Measurements from ENCODE around the gene MOB3A. TPM values are rescaled to one million over a fixed set of nuclear protein-coding genes. Genes with fewer than 3 reads are reported as not detected.
A peak's percentile ranks its signal among the peaks of the same experiment; 100 is the strongest.

Gene MOB3A
- total and polyA plus RNA-seq, 4 experiments from 2014 or later, result 29.6 to 135 (median 122) TPM

GRCh38 chr19:2041433-2041682 lies 54.8 kb downstream of the MOB3A start:
- H3K4me3 Mint-ChIP-seq, result peak overlapping the region in 4 of 8 donors; percentile 28 to 74 (median 38)
- peaks cover 0 to 41% of the 10 kb centered on the region in 2 donors for H3K36me3 Mint-ChIP-seq
- intact Hi-C loops (cut with micrococcal nuclease), result loop anchor here (5.0 kb wide), 1 partner anchor 111 kb away; the partner anchor contains the start of gene AP3D1
- ChIA-PET POLR2A (ENCODE audit: partially characterized antibody) (interaction anchor here (0.7 to 8.4 kb wide), 11 partner anchors 9 to 54 kb away, joined by 3 to 124 read pairs (median 6); partner anchors contain the start of genes MKNK2 and MOB3A), CTCF (ENCODE audit: partially characterized antibody) (interaction anchor here (1.6 to 2.0 kb wide), 2 partner anchors 21 to 42 kb away, joined by 3 to 8 read pairs; no protein-coding TSS in a partner anchor)
- Histone ChIP-seq H3K27me3 (ENCODE audit: insufficient read depth, low read length) (no peaks in the 10 kb centered on the region), H3K27ac (ENCODE audit: low read depth, low read length) (peak overlapping the region; percentile 88), H3K36me3 (ENCODE audit: insufficient read depth, low read length) (peaks cover 51% of the 10 kb centered on the region), H3K4me1 (ENCODE audit: insufficient read depth, low read length) (peaks cover 56% of the 10 kb centered on the region), H3K9me3 (ENCODE audit: control insufficient read depth in 1 of 2, low read length in 2 of 2) (no peaks in the 10 kb centered on the region), H3K4me3 (ENCODE audit: low read length in 2 of 2) (peak overlapping the region; percentile 36 to 43)
- H3K27me3 Mint-ChIP-seq, result no peaks in the 10 kb centered on the region
- peaks cover 0 to 4% (median 0%) of the 10 kb centered on the region in 8 donors for H3K9me3 Mint-ChIP-seq
- H3K4me1 Mint-ChIP-seq, result peaks cover 9 to 48% (median 25%) of the 10 kb centered on the region in 4 donors
- DNase-seq, result no peak
- peak overlapping the region; percentile 90 to 98 (median 92) for H3K27ac Mint-ChIP-seq

GRCh38 chr19:2040647-2041432 lies 55.3 kb downstream of the MOB3A start:
- Mint-ChIP-seq H3K36me3 (peaks cover 0 to 38% of the 10 kb centered on the region in 2 donors), H3K27me3 (no peaks in the 10 kb centered on the region), H3K4me3 (peak overlapping the region in 1 of 8 donors; percentile 74), H3K4me1 (peaks cover 9 to 48% (median 25%) of the 10 kb centered on the region in 4 donors), H3K27ac (peak overlapping the region; percentile 90 to 98 (median 92)), H3K9me3 (peaks cover 0 to 4% (median 0%) of the 10 kb centered on the region in 8 donors)
- ChIA-PET POLR2A (ENCODE audit: partially characterized antibody) (interaction anchor here (0.7 to 8.4 kb wide), 14 partner anchors 9 to 55 kb away, joined by 3 to 124 read pairs (median 5); partner anchors contain the start of genes MKNK2 and MOB3A), CTCF (ENCODE audit: partially characterized antibody) (interaction anchor here (1.6 to 2.0 kb wide), 2 partner anchors 22 to 42 kb away, joined by 3 to 8 read pairs; no protein-coding TSS in a partner anchor)
- peak overlapping the region; percentile 88 for H3K27ac ChIP-seq (ENCODE audit: low read depth, low read length)
- intact Hi-C loops (cut with micrococcal nuclease), result loop anchor here (5.0 kb wide), 1 partner anchor 111 kb away; the partner anchor contains the start of gene AP3D1
- H3K4me1 ChIP-seq (ENCODE audit: insufficient read depth, low read length), result peaks cover 52% of the 10 kb centered on the region
- H3K27me3 ChIP-seq (ENCODE audit: insufficient read depth, low read length), result no peaks in the 10 kb centered on the region
- no peaks in the 10 kb centered on the region for H3K9me3 ChIP-seq (ENCODE audit: control insufficient read depth in 1 of 2, low read length in 2 of 2)
- DNase-seq, result no peak
- H3K36me3 ChIP-seq (ENCODE audit: insufficient read depth, low read length), result peaks cover 46% of the 10 kb centered on the region
- H3K4me3 ChIP-seq (ENCODE audit: low read length in 2 of 2), result peak overlapping the region; percentile 36 to 43

GRCh38 chr19:2039959-2040646 lies 56.0 kb downstream of the MOB3A start:
- POLR2A ChIA-PET (ENCODE audit: partially characterized antibody), result interaction anchor here (0.7 to 8.4 kb wide), 9 partner anchors 9 to 45 kb away, joined by 3 to 124 read pairs (median 6); partner anchors contain the start of gene MKNK2
- peaks cover 0 to 4% (median 0%) of the 10 kb centered on the region in 8 donors for H3K9me3 Mint-ChIP-seq
- H3K36me3 ChIP-seq (ENCODE audit: insufficient read depth, low read length), result peaks cover 44% of the 10 kb centered on the region

GRCh38 chr19:2039089-2039958 lies 56.8 kb downstream of the MOB3A start:
- DNase-seq, result no peak
- Histone ChIP-seq H3K36me3 (ENCODE audit: insufficient read depth, low read length) (peaks cover 44% of the 10 kb centered on the region), H3K9me3 (ENCODE audit: control insufficient read depth in 1 of 2, low read length in 2 of 2) (no peaks in the 10 kb centered on the region), H3K4me3 (ENCODE audit: low read length in 2 of 2) (no peak overlapping the region), H3K27ac (ENCODE audit: low read depth, low read length) (peak overlapping the region; percentile 20), H3K27me3 (ENCODE audit: insufficient read depth, low read length) (no peaks in the 10 kb centered on the region), H3K4me1 (ENCODE audit: insufficient read depth, low read length) (peaks cover 43% of the 10 kb centered on the region)
- H3K27ac Mint-ChIP-seq, result peak overlapping the region; percentile 51 to 92 (median 72)
- peaks cover 0 to 4% (median 0%) of the 10 kb centered on the region in 8 donors for H3K9me3 Mint-ChIP-seq
- intact Hi-C loops (cut with micrococcal nuclease), result no loop called here
- POLR2A ChIA-PET (ENCODE audit: partially characterized antibody), result interaction anchor here (0.7 to 8.4 kb wide), 7 partner anchors 8 to 46 kb away, joined by 3 to 124 read pairs (median 6); partner anchors contain the start of gene MKNK2
- peaks cover 0 to 32% of the 10 kb centered on the region in 2 donors for H3K36me3 Mint-ChIP-seq
- peaks cover 7 to 51% (median 24%) of the 10 kb centered on the region in 4 donors for H3K4me1 Mint-ChIP-seq
- H3K4me3 Mint-ChIP-seq, result peak overlapping the region in 1 of 8 donors; percentile 13
- H3K27me3 Mint-ChIP-seq, result no peaks in the 10 kb centered on the region
- CTCF ChIA-PET (ENCODE audit: partially characterized antibody), result interaction anchor here (1.3 kb wide), 1 partner anchor 20 kb away, joined by 3 read pairs; no protein-coding TSS in a partner anchor

More at GRCh38 chr19:2039959-2040646, 56.0 kb downstream of the MOB3A start:
- H3K4me1 Mint-ChIP-seq, result peaks cover 11 to 50% (median 25%) of the 10 kb centered on the region in 4 donors
- H3K27ac Mint-ChIP-seq, result peak overlapping the region in 6 of 7 donors; percentile 42 to 92 (median 72)
- Histone ChIP-seq H3K9me3 (ENCODE audit: control insufficient read depth in 1 of 2, low read length in 2 of 2) (no peaks in the 10 kb centered on the region), H3K27me3 (ENCODE audit: insufficient read depth, low read length) (no peaks in the 10 kb centered on the region), H3K27ac (ENCODE audit: low read depth, low read length) (peak overlapping the region; percentile 88), H3K4me1 (ENCODE audit: insufficient read depth, low read length) (peaks cover 49% of the 10 kb centered on the region), H3K4me3 (ENCODE audit: low read length in 2 of 2) (no peak overlapping the region)
- CTCF ChIA-PET (ENCODE audit: partially characterized antibody), result interaction anchor here (1.3 kb wide), 1 partner anchor 21 kb away, joined by 3 read pairs; no protein-coding TSS in a partner anchor
- no peaks in the 10 kb centered on the region for H3K27me3 Mint-ChIP-seq
- H3K4me3 Mint-ChIP-seq, result no peak overlapping the region
- peaks cover 0 to 38% of the 10 kb centered on the region in 2 donors for H3K36me3 Mint-ChIP-seq
- DNase-seq, result no peak
- intact Hi-C loops (cut with micrococcal nuclease), result loop anchor here (5.0 kb wide), 1 partner anchor 112 kb away; the partner anchor contains the start of gene AP3D1

- no peaks in the 10 kb centered on the region for H3K9me3 ChIP-seq (ENCODE audit: control insufficient read depth in 1 of 2, low read length in 2 of 2)
- no peak for DNase-seq
- H3K9me3 Mint-ChIP-seq, result peaks cover 0 to 2% (median 0%) of the 10 kb centered on the region in 8 donors
- ChIA-PET POLR2A (ENCODE audit: partially characterized antibody) (interaction anchor here (0.9 to 8.4 kb wide), 3 partner anchors 7 to 22 kb away, joined by 3 to 124 read pairs (median 38); partner anchors contain the start of gene MKNK2), CTCF (ENCODE audit: partially characterized antibody) (interaction anchor here (1.3 kb wide), 1 partner anchor 19 kb away, joined by 3 read pairs; no protein-coding TSS in a partner anchor)
- H3K4me1 Mint-ChIP-seq, result peaks cover 6 to 44% (median 22%) of the 10 kb centered on the region in 4 donors
- intact Hi-C loops (cut with micrococcal nuclease), result no loop called here
- peak overlapping the region in 1 of 7 donors; percentile 63 for H3K27ac Mint-ChIP-seq
- peaks cover 43% of the 10 kb centered on the region for H3K4me1 ChIP-seq (ENCODE audit: insufficient read depth, low read length)
- H3K36me3 ChIP-seq (ENCODE audit: insufficient read depth, low read length), result peaks cover 42% of the 10 kb centered on the region
- no peaks in the 10 kb centered on the region for H3K27me3 Mint-ChIP-seq
- H3K4me3 ChIP-seq (ENCODE audit: low read length in 2 of 2), result no peak overlapping the region
- peak overlapping the region; percentile 20 for H3K27ac ChIP-seq (ENCODE audit: low read depth, low read length)
- H3K36me3 Mint-ChIP-seq, result peaks cover 0 to 26% of the 10 kb centered on the region in 2 donors
- no peak overlapping the region for H3K4me3 Mint-ChIP-seq
- H3K27me3 ChIP-seq (ENCODE audit: insufficient read depth, low read length), result no peaks in the 10 kb centered on the region
Measured at GRCh38 chr19:2038284-2039088, 57.6 kb downstream of the MOB3A start.
